ENCODE data around the gene PIGM. TPM values are rescaled to one million over a fixed set of nuclear protein-coding genes. Genes with fewer than 3 reads are reported as not detected.

Gene PIGM
- total RNA-seq, 1 experiment from 2014 or later, result 4.4 TPM

- Mint-ChIP-seq H3K4me1 (no peaks in the 10 kb centered on the region), H3K36me3 (no peaks in the 10 kb centered on the region), H3K4me3 (no peak overlapping the region), H3K27ac (no peak overlapping the region), H3K27me3 (ENCODE audit: low read depth) (peaks cover 10% of the 10 kb centered on the region), H3K9me3 (no peaks in the 10 kb centered on the region)
- TF ChIP-seq ATF1 (CRISPR knock-in tag; IDR thresholded peaks at IDR 0.05) (no peak), ESRRA (CRISPR knock-in tag; IDR thresholded peaks at IDR 0.05; ENCODE audit: borderline replicate concordance) (no peak), E2F5 (CRISPR knock-in tag; IDR thresholded peaks at IDR 0.05) (no peak), GABPB1 (CRISPR knock-in tag; IDR thresholded peaks at IDR 0.05) (no peak), ZNF423 (CRISPR knock-in tag; IDR thresholded peaks at IDR 0.05) (no peak), SMAD3 (CRISPR knock-in tag; IDR thresholded peaks at IDR 0.05; ENCODE audit: borderline replicate concordance) (no peak)
- ChIA-PET CTCF (interaction anchor here (1.3 to 3.4 kb wide), 3 partner anchors 11 to 215 kb away, joined by 3 to 31 read pairs (median 5); no protein-coding TSS in a partner anchor), POLR2A (no interaction called here)
- ATAC-seq (no peak), DNase-seq (ENCODE audit: low spot score) (no peak)
Observed at GRCh38 chr1:160018347-160018746, 13.4 kb downstream of the PIGM start.

- H3K36me3 Mint-ChIP-seq, result no peaks in the 10 kb centered on the region
- ChIA-PET POLR2A (no interaction called here), CTCF (interaction anchor here (1.7 to 3.4 kb wide), 2 partner anchors 11 to 61 kb away, joined by 5 to 31 read pairs; no protein-coding TSS in a partner anchor)
- no peak overlapping the region for H3K27ac Mint-ChIP-seq
- H3K27me3 Mint-ChIP-seq (ENCODE audit: low read depth), result peaks cover 10% of the 10 kb centered on the region
- ATAC-seq (no peak), DNase-seq (ENCODE audit: low spot score) (no peak)
- no peak overlapping the region for H3K4me3 Mint-ChIP-seq
- no peaks in the 10 kb centered on the region for H3K9me3 Mint-ChIP-seq
- TF ChIP-seq ETV6 (CRISPR knock-in tag; IDR thresholded peaks at IDR 0.05) (no peak), SMAD4 (CRISPR knock-in tag; IDR thresholded peaks at IDR 0.05) (no peak), NR1H2 (CRISPR knock-in tag; IDR thresholded peaks at IDR 0.05) (no peak), CTCF (IDR thresholded peaks at IDR 0.05) (no peak), ZNF138 (CRISPR knock-in tag; conservative IDR thresholded peaks at IDR 0.05) (no peak), ELF4 (CRISPR knock-in tag; IDR thresholded peaks at IDR 0.05; ENCODE audit: low read depth) (no peak), CREM (CRISPR knock-in tag; IDR thresholded peaks at IDR 0.05) (no peak), SMAD3 (CRISPR knock-in tag; IDR thresholded peaks at IDR 0.05; ENCODE audit: borderline replicate concordance) (no peak), GTF2I (CRISPR knock-in tag; conservative IDR thresholded peaks at IDR 0.05) (no peak), ZNF532 (CRISPR knock-in tag; IDR thresholded peaks at IDR 0.05; ENCODE audit: borderline replicate concordance) (no peak), STAT6 (CRISPR knock-in tag; conservative IDR thresholded peaks at IDR 0.05; ENCODE audit: low read depth) (no peak)
- no peaks in the 10 kb centered on the region for H3K4me1 Mint-ChIP-seq
Observed at GRCh38 chr1:160017592-160017991, 14.2 kb downstream of the PIGM start.
